ENCODE results near the gene CTIF. TPM values are rescaled to one million over a fixed set of nuclear protein-coding genes. Genes with fewer than 3 reads are reported as not detected.

CTIF gene
- total and polyA plus RNA-seq, 4 donors: 12.2 to 45.7 (median 32.6) TPM

DNA sequence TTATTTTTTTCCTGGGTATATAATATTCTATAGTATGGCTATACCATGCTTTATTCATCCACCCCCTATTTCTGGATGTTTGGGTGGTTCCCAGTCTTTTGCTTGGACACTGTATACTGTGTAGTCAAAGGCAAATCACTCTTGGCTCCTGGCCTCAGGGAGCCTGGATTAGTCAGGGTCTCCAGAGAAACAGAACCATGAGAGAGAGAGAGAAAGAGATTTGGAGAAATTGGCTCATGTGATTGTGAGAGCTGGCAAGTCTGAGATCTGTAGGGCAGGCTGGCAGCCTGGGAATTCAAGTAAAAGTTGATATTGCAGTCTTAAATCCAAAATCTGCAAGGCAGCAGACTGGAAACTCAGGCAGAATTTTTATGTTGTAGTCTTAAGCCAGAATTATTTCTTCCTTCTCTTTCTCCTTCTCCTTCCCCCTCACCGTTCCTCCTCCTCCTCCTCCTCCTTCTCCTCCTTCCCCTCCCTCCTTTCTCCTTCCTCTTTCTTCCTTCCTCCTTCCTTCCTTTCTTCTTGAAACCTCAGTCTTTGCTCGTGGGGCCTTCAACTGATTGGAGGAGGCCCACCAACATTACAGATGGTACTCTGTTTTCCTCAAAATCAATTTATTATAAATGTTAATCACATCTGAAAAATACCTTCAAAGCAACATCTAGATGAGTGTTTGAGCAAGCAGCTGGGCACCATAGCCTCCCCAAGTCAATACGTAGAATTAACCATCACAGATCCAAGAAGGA, 33.0 kb downstream of the CTIF start:
- Histone ChIP-seq H3K27ac (ENCODE audit: low read depth in 1 of 2, low read length in 1 of 2) (no peak overlapping the region), H3K27me3 (ENCODE audit: control insufficient read depth in 3 of 3, insufficient read depth in 3 of 3, low read length in 2 of 3) (no peaks in the 10 kb centered on the region), H3K9me3 (ENCODE audit: control insufficient read depth in 4 of 4, insufficient read depth in 3 of 4, low read length in 3 of 4) (no peaks in the 10 kb centered on the region), H3K36me3 (ENCODE audit: control insufficient read depth in 4 of 4, insufficient read depth in 4 of 4, low read length in 4 of 4) (peaks cover 0 to 5% (median 0%) of the 10 kb centered on the region in 4 donors), H3K4me3 (no peak overlapping the region), H3K9ac (ENCODE audit: insufficient read depth in 1 of 2, low read length in 2 of 2) (no peak overlapping the region), H3K4me1 (ENCODE audit: control insufficient read depth in 5 of 5, insufficient read depth in 5 of 5, low read length in 5 of 5) (peaks cover 0 to 5% (median 2%) of the 10 kb centered on the region in 5 donors)
- TF ChIP-seq, protein P1, sequence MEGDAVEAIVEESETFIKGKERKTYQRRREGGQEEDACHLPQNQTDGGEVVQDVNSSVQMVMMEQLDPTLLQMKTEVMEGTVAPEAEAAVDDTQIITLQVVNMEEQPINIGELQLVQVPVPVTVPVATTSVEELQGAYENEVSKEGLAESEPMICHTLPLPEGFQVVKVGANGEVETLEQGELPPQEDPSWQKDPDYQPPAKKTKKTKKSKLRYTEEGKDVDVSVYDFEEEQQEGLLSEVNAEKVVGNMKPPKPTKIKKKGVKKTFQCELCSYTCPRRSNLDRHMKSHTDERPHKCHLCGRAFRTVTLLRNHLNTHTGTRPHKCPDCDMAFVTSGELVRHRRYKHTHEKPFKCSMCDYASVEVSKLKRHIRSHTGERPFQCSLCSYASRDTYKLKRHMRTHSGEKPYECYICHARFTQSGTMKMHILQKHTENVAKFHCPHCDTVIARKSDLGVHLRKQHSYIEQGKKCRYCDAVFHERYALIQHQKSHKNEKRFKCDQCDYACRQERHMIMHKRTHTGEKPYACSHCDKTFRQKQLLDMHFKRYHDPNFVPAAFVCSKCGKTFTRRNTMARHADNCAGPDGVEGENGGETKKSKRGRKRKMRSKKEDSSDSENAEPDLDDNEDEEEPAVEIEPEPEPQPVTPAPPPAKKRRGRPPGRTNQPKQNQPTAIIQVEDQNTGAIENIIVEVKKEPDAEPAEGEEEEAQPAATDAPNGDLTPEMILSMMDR (IDR thresholded peaks at IDR 0.05; ENCODE audit: control extremely low read depth, extremely low read depth): no peak
- ATAC-seq (ENCODE audit: insufficient read depth, low FRiP score): no peak
- WGBS, 2 donors: 52 to 64% methylated on average over 3 of the region's 3 CpGs
- no peak for DNase-seq

DNA sequence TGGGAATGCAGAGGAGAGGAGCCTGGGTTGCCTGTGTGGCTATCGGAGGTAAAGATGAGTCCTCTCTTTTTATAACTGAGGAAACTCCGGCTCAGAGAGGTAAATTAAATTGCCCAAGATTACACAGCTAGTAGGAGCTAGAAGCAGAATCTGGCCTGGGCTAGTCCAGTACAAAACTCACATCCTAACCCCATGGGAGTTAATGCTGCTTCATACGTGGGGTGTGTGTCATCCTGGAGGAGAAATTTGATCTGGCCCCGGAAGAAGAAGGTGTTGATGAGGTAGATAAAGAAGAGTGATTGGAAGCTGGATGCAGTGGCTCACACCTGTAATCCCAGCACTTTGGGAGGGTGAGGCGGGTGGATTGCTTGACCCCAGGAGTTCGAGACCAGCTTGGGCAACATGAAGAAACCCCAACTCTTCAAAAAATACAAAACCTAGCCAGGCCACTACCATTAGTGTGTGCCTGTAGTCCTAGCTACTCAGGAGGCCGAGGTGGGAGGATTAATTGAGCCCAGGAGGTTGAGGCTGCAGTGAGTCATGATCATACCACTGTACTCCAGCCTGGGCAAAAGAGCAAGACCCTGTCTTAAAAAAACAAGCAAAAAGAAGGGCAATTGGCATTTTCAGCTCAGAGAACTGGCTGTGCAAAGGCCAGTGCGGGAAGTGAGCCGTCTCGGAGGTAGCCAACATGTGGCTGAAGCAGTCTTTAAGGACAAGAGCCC, 33.7 kb downstream of the CTIF start:
- Histone ChIP-seq H3K36me3 (ENCODE audit: control insufficient read depth in 4 of 4, insufficient read depth in 4 of 4, low read length in 4 of 4) (peaks cover 0 to 5% (median under 1%) of the 10 kb centered on the region in 4 donors), H3K27ac (ENCODE audit: low read depth in 1 of 2, low read length in 1 of 2) (no peak overlapping the region), H3K4me3 (no peak overlapping the region), H3K9ac (ENCODE audit: insufficient read depth in 1 of 2, low read length in 2 of 2) (no peak overlapping the region), H3K4me1 (ENCODE audit: control insufficient read depth in 5 of 5, insufficient read depth in 5 of 5, low read length in 5 of 5) (peaks cover 0 to 5% (median 2%) of the 10 kb centered on the region in 5 donors), H3K9me3 (ENCODE audit: control insufficient read depth in 4 of 4, insufficient read depth in 3 of 4, low read length in 3 of 4) (no peaks in the 10 kb centered on the region), H3K27me3 (ENCODE audit: control insufficient read depth in 3 of 3, insufficient read depth in 3 of 3, low read length in 2 of 3) (no peaks in the 10 kb centered on the region)
- TF ChIP-seq, protein P1 (IDR thresholded peaks at IDR 0.05; ENCODE audit: control extremely low read depth, extremely low read depth): no peak
- ATAC-seq (ENCODE audit: insufficient read depth, low FRiP score): no peak
- 83 to 85% methylated on average over 10 of the region's 10 CpGs for WGBS, 2 donors
- no peak for DNase-seq

DNA sequence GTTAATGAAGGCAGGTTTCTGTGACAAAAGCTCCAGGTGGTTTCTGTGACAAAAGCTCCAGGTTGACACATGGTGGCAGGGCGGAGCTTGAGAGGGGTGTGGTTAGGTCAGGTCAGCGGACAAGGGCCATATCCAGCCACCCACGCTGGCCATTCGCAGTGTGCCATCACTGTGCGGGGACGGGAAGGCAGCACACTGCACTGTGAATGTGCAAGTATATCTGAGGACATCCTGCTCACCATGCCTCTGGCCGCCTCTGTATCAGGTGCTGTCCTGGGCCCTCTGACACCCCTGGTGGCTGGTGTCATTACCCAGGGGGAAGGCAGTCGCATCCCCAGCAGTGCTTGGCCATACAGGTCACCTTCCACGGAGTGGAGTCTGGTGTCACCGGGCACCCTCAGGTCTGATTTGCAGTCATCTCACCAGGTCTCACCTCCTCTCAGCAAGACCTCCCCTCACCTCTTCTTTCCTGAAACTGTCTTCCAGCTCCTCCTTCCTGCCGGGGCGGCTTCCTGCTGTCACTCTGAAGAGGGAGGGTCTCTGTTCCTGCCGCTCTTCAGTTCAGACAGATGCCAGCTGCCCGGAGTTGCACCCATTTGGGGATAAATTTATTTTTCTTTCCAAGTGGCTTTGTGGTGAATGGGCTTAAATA, 34.9 kb downstream of the CTIF start:
- DNase-seq (no peak), ATAC-seq (ENCODE audit: insufficient read depth, low FRiP score) (no peak)
- Histone ChIP-seq H3K36me3 (ENCODE audit: control insufficient read depth in 4 of 4, insufficient read depth in 4 of 4, low read length in 4 of 4) (peaks cover 0 to 8% (median 2%) of the 10 kb centered on the region in 4 donors), H3K9ac (ENCODE audit: insufficient read depth in 1 of 2, low read length in 2 of 2) (no peak overlapping the region), H3K9me3 (ENCODE audit: control insufficient read depth in 4 of 4, insufficient read depth in 3 of 4, low read length in 3 of 4) (no peaks in the 10 kb centered on the region), H3K27me3 (ENCODE audit: control insufficient read depth in 3 of 3, insufficient read depth in 3 of 3, low read length in 2 of 3) (no peaks in the 10 kb centered on the region), H3K4me3 (no peak overlapping the region), H3K4me1 (ENCODE audit: control insufficient read depth in 5 of 5, insufficient read depth in 5 of 5, low read length in 5 of 5) (peaks cover 0 to 5% (median 2%) of the 10 kb centered on the region in 5 donors), H3K27ac (ENCODE audit: low read depth in 1 of 2, low read length in 1 of 2) (no peak overlapping the region)
- TF ChIP-seq, protein P1 (IDR thresholded peaks at IDR 0.05; ENCODE audit: control extremely low read depth, extremely low read depth): no peak
- 91 to 92% methylated on average over 14 of the region's 14 CpGs for WGBS, 2 donors
